CD14-positive monocyte (primary cell): ENCODE measurements around the gene PDIA2. TPM values are rescaled to one million over a fixed set of nuclear protein-coding genes. Genes with fewer than 3 reads are reported as not detected.

Experiments
- DNase-seq, 3 donors: peaks; one replicate each; pipeline ENCODE4 v3.0.0-alpha.2; 2011 to 2022
- H2AFZ ChIP-seq: 2 replicates; pipeline ENCODE4 v1.6.0; 2012; ENCODE audit warnings: mild to moderate bottlenecking, low read depth, low read length, inconsistent platforms; ENCODE audit not compliant: insufficient read depth, poor library complexity, severe bottlenecking
- H3K27ac ChIP-seq, 2 donors: 1 replicate in 1 of 2; 2 replicates in 1 of 2; pipeline ENCODE4 v1.5.1; 2012 to 2013; ENCODE audit warnings: low read length in 2 of 2, control low read depth in 1 of 2, inconsistent platforms in 1 of 2, low read depth in 1 of 2, mild to moderate bottlenecking in 1 of 2
- H3K27me3 ChIP-seq, 2 donors: one replicate each; pipeline versions ENCODE4 v1.6.0 to v1.6.1; 2011 to 2013; ENCODE audit warnings: low read length in 2 of 2; ENCODE audit not compliant: control insufficient read depth in 2 of 2, insufficient read depth in 2 of 2
- H3K36me3 ChIP-seq, 2 donors: replicated peaks in 1 of 2; 1 replicate in 1 of 2; 2 replicates in 1 of 2; pipeline versions ENCODE4 v1.5.1 to v1.6.1; 2012 to 2013; ENCODE audit warnings: low read length in 2 of 2, control low read depth in 1 of 2, inconsistent platforms in 1 of 2, mild to moderate bottlenecking in 1 of 2; ENCODE audit not compliant: insufficient read depth in 2 of 2, control insufficient read depth in 1 of 2
- H3K4me1 ChIP-seq, 2 donors: 1 replicate in 1 of 2; 2 replicates in 1 of 2; pipeline versions ENCODE4 v1.5.1 to v1.6.1; 2012 to 2013; ENCODE audit warnings: low read length in 2 of 2, control low read depth in 1 of 2, inconsistent platforms in 1 of 2, mild to moderate bottlenecking in 1 of 2, moderate library complexity in 1 of 2; ENCODE audit not compliant: insufficient read depth in 2 of 2, control insufficient read depth in 1 of 2
- H3K4me2 ChIP-seq: replicated peaks from 2 replicates; pipeline ENCODE3; 2012; ENCODE audit warnings: low read length, moderate library complexity, mild to moderate bottlenecking; ENCODE audit not compliant: poor library complexity, severe bottlenecking; ENCODE audit errors: extremely low read depth
- H3K4me3 ChIP-seq, 3 experiments: fragments of 200-600 bp in 1 of 3; sonication (generic) in 1 of 3; replicated peaks in 1 of 3; 1 replicate in 2 of 3; 2 replicates in 1 of 3; pipeline ENCODE4 v1.5.1; 2011 to 2013; ENCODE audit warnings: low read length in 3 of 3, mild to moderate bottlenecking in 3 of 3, control low read depth in 2 of 3, low read depth in 2 of 3, inconsistent platforms in 1 of 3, moderate library complexity in 1 of 3
- H3K79me2 ChIP-seq: 2 replicates; pipeline ENCODE4 v1.6.0; 2012; ENCODE audit warnings: mild to moderate bottlenecking, control low read depth, inconsistent platforms, low read length, moderate library complexity; ENCODE audit not compliant: insufficient read depth
- H3K9ac ChIP-seq: 2 replicates; pipeline ENCODE4 v1.6.0; 2017; ENCODE audit warnings: low read length, mild to moderate bottlenecking; ENCODE audit not compliant: insufficient read depth, poor library complexity, severe bottlenecking
- H3K9me3 ChIP-seq, 2 donors: replicated peaks in 1 of 2; 1 replicate in 1 of 2; 2 replicates in 1 of 2; pipeline versions ENCODE4 v1.5.1 to v1.6.1; 2012 to 2013; ENCODE audit warnings: low read length in 2 of 2, control low read depth in 1 of 2; ENCODE audit not compliant: control insufficient read depth in 1 of 2, insufficient read depth in 1 of 2
- H4K20me1 ChIP-seq: 2 replicates; pipeline ENCODE4 v1.6.0; 2012; ENCODE audit warnings: mild to moderate bottlenecking, low read length, control low read depth, moderate library complexity; ENCODE audit not compliant: insufficient read depth
- H3K27ac Mint-ChIP-seq, 7 donors: one replicate each; pipeline ENCODE4 v1.8.0; 2020; ENCODE audit warnings: mild to moderate bottlenecking in 7 of 7, mixed read lengths in 7 of 7, moderate library complexity in 6 of 7, inconsistent platforms in 2 of 7
- H3K27me3 Mint-ChIP-seq, 3 donors: one replicate each; pipeline ENCODE4 v1.8.0; 2021 to 2022; ENCODE audit warnings: low read depth in 3 of 3, mild to moderate bottlenecking in 3 of 3, mixed read lengths in 3 of 3, moderate library complexity in 3 of 3, inconsistent platforms in 1 of 3
- H3K36me3 Mint-ChIP-seq, 2 donors: one replicate each; pipeline ENCODE4 v1.8.0; 2020; ENCODE audit warnings: mixed read lengths in 2 of 2, inconsistent platforms in 1 of 2, mild to moderate bottlenecking in 1 of 2
- H3K4me1 Mint-ChIP-seq: one replicate; pipeline ENCODE4 v1.8.0; 2020; ENCODE audit warnings: mild to moderate bottlenecking, mixed read lengths
- H3K4me3 Mint-ChIP-seq, 2 donors: one replicate each; pipeline ENCODE4 v1.8.0; 2020; ENCODE audit warnings: mild to moderate bottlenecking in 2 of 2, mixed read lengths in 2 of 2, moderate library complexity in 1 of 2
- H3K9me3 Mint-ChIP-seq, 7 donors: one replicate each; pipeline ENCODE4 v1.8.0; 2020 to 2022; ENCODE audit warnings: mixed read lengths in 7 of 7, mild to moderate bottlenecking in 6 of 7, moderate library complexity in 6 of 7, inconsistent platforms in 2 of 7
- CTCF ChIP-seq: fragments of 200-600 bp; IDR thresholded peaks from one replicate; pipeline ENCODE4 v1.8.0; 2022; ENCODE audit warnings: antibody characterized with exemption, mild to moderate bottlenecking
- WGBS: methylation state at CpG from one replicate; pipeline ENCODE4 v1.1.5; 2013; ENCODE audit warnings: missing lambda C conversion rate; ENCODE audit not compliant: insufficient coverage; 5-methylcytosine and 5-hydroxymethylcytosine counted together
- intact Hi-C, 2 donors: fragments of 100-400 bp; cut with micrococcal nuclease; formaldehyde crosslinking; loops; one replicate each; pipeline versions ENCODE4 v1.15.0 to v1.15.1; 2023
- polyA plus RNA-seq, 3 donors: library from polyadenylated mRNA; depleted of rRNA in 1 of 3; unstranded in 2 of 3; stranded (reverse) in 1 of 3; fragments of 300-500 nt in 2 of 3; fragments of >200 nt in 1 of 3; fragmentation: Illumina TruSeq in 2 of 3; gene quantifications; 1 replicate in 2 of 3; 2 replicates in 1 of 3; pipeline ENCODE4 v1.2.3, GENCODE V29; 2012 to 2021

The PDIA2 gene
- polyA plus RNA-seq, 3 donors: not detected

GRCh38 chr16:293043-293775, 10.2 kb downstream of the PDIA2 start:
- no peak overlapping the region for H3K27ac Mint-ChIP-seq
- H3K36me3 ChIP-seq: peaks cover 79 to 93% of the 10 kb centered on the region in 2 donors

GRCh38 chr16:296276-296675, 13.3 kb downstream of the PDIA2 start:
- Mint-ChIP-seq H3K27ac (no peak overlapping the region), H3K4me3 (no peak overlapping the region), H3K27me3 (no peaks in the 10 kb centered on the region), H3K4me1 (no peaks in the 10 kb centered on the region), H3K9me3 (no peaks in the 10 kb centered on the region), H3K36me3 (peaks cover 32 to 80% of the 10 kb centered on the region in 2 donors)
- H4K20me1 ChIP-seq: no peaks in the 10 kb centered on the region
- WGBS: 90% methylated on average over 7 of the region's 14 CpGs
- no peaks in the 10 kb centered on the region for H3K9me3 ChIP-seq
- H3K27ac ChIP-seq: no peak overlapping the region
- H2AFZ ChIP-seq: no peak overlapping the region
- DNase-seq: no peak
- no peak overlapping the region for H3K4me2 ChIP-seq
- no peaks in the 10 kb centered on the region for H3K27me3 ChIP-seq
- no peak overlapping the region for H3K4me3 ChIP-seq
- H3K9ac ChIP-seq: no peak overlapping the region
- no peak for TF ChIP-seq CTCF
- H3K4me1 ChIP-seq: no peaks in the 10 kb centered on the region
- no peaks in the 10 kb centered on the region for H3K79me2 ChIP-seq
- intact Hi-C loops: no loop called here
- H3K36me3 ChIP-seq: peaks cover 56 to 81% of the 10 kb centered on the region in 2 donors

More at GRCh38 chr16:293043-293775, 10.2 kb downstream of the PDIA2 start:
- H3K9me3 ChIP-seq: no peaks in the 10 kb centered on the region
- H4K20me1 ChIP-seq: no peaks in the 10 kb centered on the region
- Mint-ChIP-seq H3K4me1 (no peaks in the 10 kb centered on the region), H3K36me3 (peaks cover 40 to 83% of the 10 kb centered on the region in 2 donors), H3K4me3 (no peak overlapping the region), H3K9me3 (peaks cover 0 to under 1% (median 0%) of the 10 kb centered on the region in 7 donors), H3K27me3 (no peaks in the 10 kb centered on the region)
- no peak overlapping the region for H3K4me3 ChIP-seq
- no peaks in the 10 kb centered on the region for H3K4me1 ChIP-seq
- H2AFZ ChIP-seq: no peak overlapping the region
- DNase-seq: no peak
- intact Hi-C loops: no loop called here
- no peak for TF ChIP-seq CTCF
- H3K4me2 ChIP-seq: no peak overlapping the region
- no peak overlapping the region for H3K9ac ChIP-seq
- no peak overlapping the region for H3K27ac ChIP-seq
- no peaks in the 10 kb centered on the region for H3K79me2 ChIP-seq
- no peaks in the 10 kb centered on the region for H3K27me3 ChIP-seq
- WGBS: 96% methylated on average over 18 of the region's 32 CpGs
